HepG2 (cell line): Measurements from ENCODE around the gene C14orf93.

Experiments
- EZH2 ChIP-seq: conservative IDR thresholded peaks from 2 replicates; pipeline ENCODE4 v1.6.1; 2012; ENCODE audit warnings: mild to moderate bottlenecking, low read depth, low read length, moderate library complexity
- HNRNPH1 ChIP-seq: fragments of 200-400 bp; formaldehyde crosslinking; optimal IDR thresholded peaks from 2 replicates; pipeline ENCODE3; 2017; ENCODE audit warnings: mild to moderate bottlenecking, low read depth, low read length
- JUND ChIP-seq: sonication (generic); formaldehyde crosslinking; IDR thresholded peaks from 2 replicates; pipeline ENCODE4 v1.8.0; 2022; ENCODE audit warnings: mild to moderate bottlenecking, missing genetic modification reagents
- KAT7 ChIP-seq: IDR thresholded peaks from 2 replicates; pipeline ENCODE4 v1.6.1; 2018; ENCODE audit warnings: borderline replicate concordance, missing compliant biosample characterization
- KDM5B ChIP-seq: sonication (generic); formaldehyde crosslinking; IDR thresholded peaks from 2 replicates; pipeline ENCODE4 v1.4.0; 2020; ENCODE audit warnings: missing genetic modification reagents, mild to moderate bottlenecking, borderline replicate concordance
- TCF7L2 ChIP-seq: IDR thresholded peaks from 2 replicates; pipeline ENCODE4 v1.6.1; 2011; ENCODE audit warnings: mild to moderate bottlenecking, low read depth, low read length, moderate library complexity
- ZNF136 ChIP-seq: sonication (generic); formaldehyde crosslinking; IDR thresholded peaks from 2 replicates; pipeline ENCODE4 v1.8.1; 2022; ENCODE audit warnings: low read depth, mild to moderate bottlenecking, moderate library complexity, missing genetic modification reagents

DNA sequence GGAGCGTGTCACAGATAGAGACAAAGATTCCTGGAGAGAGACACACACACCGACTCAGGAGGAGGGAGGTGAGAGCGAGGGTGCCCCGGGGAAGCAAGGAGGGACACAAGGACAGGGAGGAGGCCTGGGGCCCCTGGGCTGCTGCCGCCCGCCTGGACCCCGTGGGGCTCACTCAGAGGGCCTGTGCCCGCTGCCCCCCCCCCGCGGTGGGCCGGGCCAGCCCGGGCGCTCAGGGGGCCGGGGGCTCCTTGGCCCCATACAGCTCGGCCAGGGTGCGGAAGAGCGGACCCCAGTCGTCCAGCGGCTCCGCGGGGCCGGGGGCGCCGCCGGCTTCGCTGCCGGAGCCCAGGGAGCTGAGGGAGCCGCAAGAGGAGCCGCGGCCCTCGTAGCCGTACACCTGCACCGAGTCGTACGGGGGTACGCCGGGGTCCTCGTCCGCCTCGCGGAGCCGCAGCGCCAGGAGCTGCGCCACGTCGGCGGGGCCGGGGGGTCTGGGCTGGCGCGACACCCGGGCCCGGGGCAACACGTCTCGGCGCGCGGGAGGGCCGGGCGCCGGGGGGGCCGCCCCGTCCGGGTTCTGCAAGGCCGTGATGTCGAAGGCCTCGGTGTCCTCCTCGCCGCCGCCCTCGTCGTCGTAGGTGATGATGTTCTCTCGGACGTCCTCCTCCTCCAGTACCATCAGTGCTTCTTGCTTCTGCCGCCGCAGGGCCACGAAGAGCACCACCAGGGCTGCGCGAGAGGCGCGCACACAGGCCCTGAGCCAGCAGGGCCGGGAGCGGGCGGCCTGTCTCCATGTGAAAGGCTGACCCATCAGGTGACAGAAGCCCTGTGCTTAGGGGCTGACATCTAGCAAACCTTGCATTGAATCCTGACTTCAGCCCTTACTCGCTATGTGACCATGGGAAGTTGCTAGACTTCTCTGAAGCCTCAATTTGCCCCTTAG is 38.1 kb upstream of the C14orf93 start:
- no peak for TF ChIP-seq ZNF136
- no peak for TF ChIP-seq EZH2
- no peak for TF ChIP-seq TCF7L2
- TF ChIP-seq HNRNPH1: no peak
- TF ChIP-seq KAT7: no peak
- no peak for TF ChIP-seq KDM5B (CRISPR knock-in tag)
- no peak for TF ChIP-seq JUND (CRISPR knock-in tag)
